Natural killer cell (primary cell): ENCODE data around the gene SLC1A7. TPM values are rescaled to one million over a fixed set of nuclear protein-coding genes. Genes with fewer than 3 reads are reported as not detected.

Source experiments
- ATAC-seq, 3 donors: fragments of 150-1000 bp in 2 of 3; fragments of 200-7000 bp in 1 of 3; cut with Tn5 transposase; 1 replicate in 1 of 3; 2 replicates in 2 of 3; pipeline ENCODE4 v1.10.0; 2021; ENCODE audit warnings: mild to moderate bottlenecking in 2 of 3, moderate library complexity in 2 of 3
- DNase-seq, 2 donors: peaks; one replicate each; pipeline versions ENCODE4 v3.0.0 to v3.0.0-alpha.2; 2013 to 2021; ENCODE audit warnings: mixed read lengths in 1 of 2
- H3K27ac ChIP-seq: one replicate; pipeline ENCODE4 v1.5.1; 2013; ENCODE audit warnings: mild to moderate bottlenecking, low read length
- H3K27me3 ChIP-seq: one replicate; pipeline ENCODE4 v1.6.1; 2013; ENCODE audit warnings: low read length; ENCODE audit not compliant: control insufficient read depth, insufficient read depth
- H3K36me3 ChIP-seq: one replicate; pipeline ENCODE4 v1.6.1; 2013; ENCODE audit warnings: low read length; ENCODE audit not compliant: control insufficient read depth, insufficient read depth
- H3K4me1 ChIP-seq: one replicate; pipeline ENCODE4 v1.6.1; 2013; ENCODE audit warnings: low read length; ENCODE audit not compliant: control insufficient read depth, insufficient read depth
- H3K4me3 ChIP-seq: one replicate; pipeline ENCODE4 v1.5.1; 2013; ENCODE audit warnings: low read length
- H3K9me3 ChIP-seq: one replicate; pipeline ENCODE4 v1.6.1; 2013; ENCODE audit warnings: low read length; ENCODE audit not compliant: control insufficient read depth, insufficient read depth
- H3K27ac Mint-ChIP-seq, 2 donors: one replicate each; pipeline ENCODE4 v1.8.0; 2022; ENCODE audit warnings: mild to moderate bottlenecking in 2 of 2, mixed read lengths in 2 of 2, moderate library complexity in 1 of 2
- H3K27me3 Mint-ChIP-seq, 2 donors: one replicate each; pipeline ENCODE4 v1.8.0; 2022; ENCODE audit warnings: low read depth in 2 of 2, mixed read lengths in 2 of 2
- H3K36me3 Mint-ChIP-seq: one replicate; pipeline ENCODE4 v1.8.0; 2022; ENCODE audit warnings: mixed read lengths
- H3K4me1 Mint-ChIP-seq, 2 donors: one replicate each; pipeline ENCODE4 v1.8.0; 2022; ENCODE audit warnings: mixed read lengths in 2 of 2
- H3K4me3 Mint-ChIP-seq: one replicate; pipeline ENCODE4 v1.8.0; 2022; ENCODE audit warnings: mild to moderate bottlenecking, moderate library complexity, mixed read lengths
- H3K9me3 Mint-ChIP-seq, 2 donors: one replicate each; pipeline ENCODE4 v1.8.0; 2022; ENCODE audit warnings: mixed read lengths in 2 of 2
- CTCF ChIP-seq: fragments of 200-600 bp; IDR thresholded peaks from one replicate; pipeline ENCODE4 v1.8.0; 2022; ENCODE audit warnings: antibody characterized with exemption
- WGBS: methylation state at CpG from one replicate; pipeline ENCODE4 v1.1.7; 2013; ENCODE audit warnings: missing lambda C conversion rate; ENCODE audit not compliant: insufficient coverage; 5-methylcytosine and 5-hydroxymethylcytosine counted together
- intact Hi-C: fragments of 100-400 bp; cut with micrococcal nuclease; formaldehyde crosslinking; loops from one replicate; pipeline ENCODE4 v1.14.2; 2022
- total RNA-seq, 4 donors: library from RNA; stranded (reverse); fragments of 120-200 nt in 1 of 4; gene quantifications; one replicate each; pipeline versions ENCODE4 v1.2.3 to v1.2.4, GENCODE V29; 2013 to 2022

The SLC1A7 gene
- total RNA-seq, 3 donors from 2014 or later (not counting 1 experiment from before 2014, with no cell fraction given), result 16.0 to 23.9 (median 20.5) TPM

DNA sequence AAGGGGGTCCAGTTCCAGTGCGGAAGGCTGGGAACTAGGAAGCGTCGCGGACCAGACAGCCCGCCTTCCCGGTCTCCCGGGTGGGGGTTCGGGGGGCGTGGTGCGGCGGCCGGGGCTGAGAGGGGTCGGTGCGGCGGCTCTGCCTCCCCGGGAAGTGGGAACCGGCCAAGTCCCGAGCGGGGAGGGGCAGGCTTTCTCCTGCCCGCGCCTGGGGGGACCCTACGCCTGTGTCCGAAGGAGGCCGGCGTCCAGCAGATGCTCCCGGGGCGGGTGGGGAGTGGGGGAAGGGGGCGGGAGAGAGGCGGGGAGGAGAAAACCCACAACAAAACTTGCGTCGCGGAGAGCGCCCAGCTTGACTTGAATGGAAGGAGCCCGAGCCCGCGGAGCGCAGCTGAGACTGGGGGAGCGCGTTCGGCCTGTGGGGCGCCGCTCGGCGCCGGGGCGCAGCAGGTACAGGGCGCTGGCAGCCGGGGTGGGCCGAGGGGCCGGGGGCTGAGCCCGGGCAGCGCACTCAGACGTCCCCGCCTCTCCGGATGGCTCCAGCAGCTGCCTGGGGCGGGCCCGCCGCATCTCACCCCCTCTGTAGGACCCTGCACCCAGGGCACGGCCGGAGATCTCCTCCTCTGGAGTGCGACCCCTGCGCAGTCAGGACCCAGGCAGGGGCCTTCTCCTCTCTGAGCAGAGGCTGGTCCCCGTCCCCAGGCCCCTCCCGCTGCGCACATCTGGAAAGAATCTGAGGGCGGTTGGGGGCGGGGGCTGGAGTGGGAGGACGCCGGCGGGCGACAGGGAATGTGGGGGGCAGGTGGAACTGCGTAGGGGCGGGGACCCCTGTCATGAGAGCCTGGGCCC is 80.4 kb downstream of the SLC1A7 start, which contains the start of gene PODN:
Gene PODN (plus strand): TSS at position 355 of the 849 bp plus-strand sequence. CDS start 7,643 bp downstream, outside the sequence.
- Histone ChIP-seq H3K4me3 (peak within 1 kb of the TSS; percentile 29), H3K4me1 (peaks cover 19% of the 10 kb centered on the region), H3K27me3 (peaks cover 12% of the 10 kb centered on the region), H3K27ac (no peak within 1 kb of the TSS), H3K36me3 (no peaks in the 10 kb centered on the region), H3K9me3 (no peaks in the 10 kb centered on the region)
- intact Hi-C loops, result no loop called here
- Mint-ChIP-seq H3K4me3 (peak within 1 kb of the TSS; percentile 80), H3K9me3 (no peaks in the 10 kb centered on the region), H3K4me1 (peaks cover 0 to 17% of the 10 kb centered on the region in 2 donors), H3K27me3 (peaks cover 7 to 17% of the 10 kb centered on the region in 2 donors), H3K27ac (peak within 1 kb of the TSS in 1 of 2 donors; percentile 65), H3K36me3 (no peaks in the 10 kb centered on the region)
- under 1% methylated on average over 73 of the region's 73 CpGs for WGBS
- ATAC-seq (peak; percentile 49 to 75 (median 62)), DNase-seq (peak; percentile 18 to 27)
- no peak for TF ChIP-seq CTCF

DNA sequence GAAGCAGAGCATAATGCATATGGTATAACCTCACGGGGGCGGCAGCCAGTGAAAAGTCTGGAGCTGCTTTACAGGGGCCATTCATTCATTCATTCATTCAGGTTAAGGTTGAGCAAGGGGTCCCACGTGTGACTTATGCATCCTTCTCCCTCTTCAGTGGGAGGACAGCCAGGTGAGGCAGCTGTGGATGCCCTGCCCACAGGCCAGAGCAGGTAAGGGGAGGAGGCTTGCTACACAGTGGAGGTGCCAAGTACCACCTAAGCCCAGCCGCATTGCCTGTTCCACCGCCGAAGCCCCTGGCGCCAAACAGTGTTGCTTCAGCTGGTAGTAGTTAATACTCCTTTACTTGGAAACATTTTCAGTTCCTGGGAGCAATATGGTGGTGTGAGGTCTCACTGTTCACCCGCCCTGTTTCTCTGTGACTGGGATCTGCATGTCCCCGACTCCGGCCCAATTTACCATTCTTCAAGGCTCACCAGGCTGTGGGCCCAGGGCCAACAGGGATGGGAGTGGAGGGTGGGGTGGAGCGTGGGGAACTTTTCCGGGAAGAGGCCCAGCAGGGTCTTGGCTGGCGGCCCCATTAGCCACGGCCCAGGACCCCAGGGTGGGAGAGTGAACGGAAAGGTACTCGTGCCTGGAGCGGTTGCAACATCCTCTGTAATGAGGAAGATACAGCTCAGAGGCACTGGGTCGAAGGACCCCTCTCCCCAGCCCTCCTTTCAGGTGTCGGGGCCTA is 81.1 kb downstream of the SLC1A7 start:
- WGBS, result 52% methylated on average over 19 of the region's 19 CpGs
- no peak overlapping the region for H3K27ac ChIP-seq
- no peak overlapping the region for H3K4me3 ChIP-seq
- no peaks in the 10 kb centered on the region for H3K36me3 ChIP-seq
- no peak for DNase-seq
- H3K4me1 ChIP-seq, result peaks cover 19% of the 10 kb centered on the region
- Mint-ChIP-seq H3K4me3 (peak overlapping the region; percentile 80), H3K9me3 (no peaks in the 10 kb centered on the region), H3K27ac (peak overlapping the region in 1 of 2 donors; percentile 11), H3K27me3 (peaks cover 7 to 17% of the 10 kb centered on the region in 2 donors), H3K4me1 (peaks cover 0 to 17% of the 10 kb centered on the region in 2 donors), H3K36me3 (no peaks in the 10 kb centered on the region)
- no peaks in the 10 kb centered on the region for H3K9me3 ChIP-seq
- intact Hi-C loops, result no loop called here
- ATAC-seq, result no peak
- no peak for TF ChIP-seq CTCF
- H3K27me3 ChIP-seq, result peaks cover 12% of the 10 kb centered on the region

- Mint-ChIP-seq H3K4me3 (no peak overlapping the region), H3K27me3 (peaks cover 7 to 15% of the 10 kb centered on the region in 2 donors), H3K9me3 (no peaks in the 10 kb centered on the region), H3K36me3 (no peaks in the 10 kb centered on the region), H3K4me1 (peaks cover 0 to 16% of the 10 kb centered on the region in 2 donors), H3K27ac (no peak overlapping the region)
- TF ChIP-seq CTCF, result no peak
- Histone ChIP-seq H3K36me3 (no peaks in the 10 kb centered on the region), H3K4me1 (peaks cover 19% of the 10 kb centered on the region), H3K4me3 (no peak overlapping the region), H3K27ac (no peak overlapping the region), H3K9me3 (no peaks in the 10 kb centered on the region), H3K27me3 (peaks cover 12% of the 10 kb centered on the region)
- DNase-seq (no peak), ATAC-seq (no peak)
- WGBS, result 64% methylated on average over 1 of the region's 1 CpG
- intact Hi-C loops, result no loop called here
Observed at GRCh38 chr1:53060579-53060978, 81.9 kb downstream of the SLC1A7 start.
